Tibial nerve (tissue), 3 donors: ENCODE measurements around the gene CWC22.
"Not testable (repeated sequence)": the region's sequence is repeated elsewhere in the genome, so short reads cannot be mapped to it uniquely, and the experiment has no call there.

ENCODE experiments used
- CTCF ChIP-seq, 5 experiments: fragments of 200-600 bp in 3 of 5; fragments of 450-650 bp in 2 of 5; sonication (generic) in 3 of 5; IDR thresholded peaks; one replicate each; pipeline ENCODE4 v1.5.1; 2016 to 2019; ENCODE audit warnings: antibody characterized with exemption in 5 of 5, mild to moderate bottlenecking in 3 of 5, moderate library complexity in 2 of 5
- POLR2A ChIP-seq, 2 donors: fragments of 450-650 bp; IDR thresholded peaks; one replicate each; pipeline ENCODE4 v1.6.1; 2017; ENCODE audit warnings: antibody characterized with exemption in 2 of 2, mild to moderate bottlenecking in 2 of 2, moderate library complexity in 2 of 2

GRCh38 chr2:179958251-179958650, 48.8 kb downstream of the CWC22 start:
- not testable (repeated sequence) for TF ChIP-seq CTCF, POLR2A (IDR thresholded peaks at IDR 0.05)
